WTC11 (cell line): ENCODE measurements around the gene RLF. TPM values are rescaled to one million over a fixed set of nuclear protein-coding genes. Genes with fewer than 3 reads are reported as not detected.
A peak's percentile ranks its signal among the peaks of the same experiment; 100 is the strongest.

ENCODE experiments used
- ATAC-seq: fragments of 200-7000 bp; cut with Tn5 transposase; 2 replicates; pipeline ENCODE4 v1.10.0; 2021; ENCODE audit warnings: mild to moderate bottlenecking, moderate library complexity
- CTCF ChIA-PET: fragments of 300-600 bp; sonication (Branson Sonifier 250); formaldehyde crosslinking; loops from one replicate; lab custom pipeline; 2021; ENCODE audit warnings: antibody characterized with exemption; lab: Charles Lee
- POLR2A ChIA-PET: fragments of 350-600 bp; sonication (Branson Sonifier 250); formaldehyde crosslinking; loops from one replicate; lab custom pipeline; 2021; ENCODE audit warnings: antibody characterized with exemption; lab: Charles Lee
- DNase-seq: peaks from one replicate; pipeline ENCODE4 v3.0.0; 2021; ENCODE audit warnings: low spot score
- H3K27ac Mint-ChIP-seq: 2 replicates; pipeline ENCODE4 v1.8.0; 2021; ENCODE audit warnings: mixed read lengths
- H3K27me3 Mint-ChIP-seq: 2 replicates; pipeline ENCODE4 v1.8.0; 2021; ENCODE audit warnings: low read depth, mild to moderate bottlenecking, moderate library complexity, mixed read lengths
- H3K36me3 Mint-ChIP-seq: 2 replicates; pipeline ENCODE4 v1.8.0; 2021; ENCODE audit warnings: mixed read lengths
- H3K4me1 Mint-ChIP-seq: 2 replicates; pipeline ENCODE4 v1.8.0; 2022; ENCODE audit warnings: mixed read lengths
- H3K4me3 Mint-ChIP-seq: 2 replicates; pipeline ENCODE4 v1.8.0; 2021; ENCODE audit warnings: mild to moderate bottlenecking, moderate library complexity, mixed read lengths
- H3K9me3 Mint-ChIP-seq: 2 replicates; pipeline ENCODE4 v1.8.0; 2021; ENCODE audit warnings: mixed read lengths
- AFF4 ChIP-seq: sonication (generic); formaldehyde crosslinking; IDR thresholded peaks from 2 replicates; pipeline ENCODE4 v1.8.1; 2023; ENCODE audit warnings: mild to moderate bottlenecking, missing genetic modification reagents, borderline replicate concordance
- ATF1 ChIP-seq: sonication (generic); formaldehyde crosslinking; IDR thresholded peaks from 2 replicates; pipeline ENCODE4 v1.8.1; 2023; ENCODE audit warnings: mild to moderate bottlenecking, moderate library complexity, missing genetic modification reagents
- CDX4 ChIP-seq: fragments of 250-450 bp; sonication (Bioruptor Pico); IDR thresholded peaks from 2 replicates; pipeline ENCODE4 v1.9.0; 2021; ENCODE audit warnings: moderate library complexity, mild to moderate bottlenecking, inconsistent platforms, borderline replicate concordance
- ELF4 ChIP-seq: sonication (generic); formaldehyde crosslinking; IDR thresholded peaks from 2 replicates; pipeline ENCODE4 v1.8.1; 2022; ENCODE audit warnings: low read depth, mild to moderate bottlenecking, moderate library complexity, missing genetic modification reagents
- ESRRA ChIP-seq: sonication (generic); formaldehyde crosslinking; IDR thresholded peaks from 2 replicates; pipeline ENCODE4 v1.8.1; 2022; ENCODE audit warnings: mild to moderate bottlenecking, missing genetic modification reagents, borderline replicate concordance
- GABPB1 ChIP-seq: sonication (generic); formaldehyde crosslinking; IDR thresholded peaks from 2 replicates; pipeline ENCODE4 v1.8.1; 2023; ENCODE audit warnings: mild to moderate bottlenecking, missing genetic modification reagents
- IRF2 ChIP-seq: sonication (generic); formaldehyde crosslinking; IDR thresholded peaks from 2 replicates; pipeline ENCODE4 v1.8.0; 2022; ENCODE audit warnings: low read depth, missing genetic modification reagents, borderline replicate concordance
- JUN ChIP-seq: sonication (generic); formaldehyde crosslinking; IDR thresholded peaks from 2 replicates; pipeline ENCODE4 v1.8.0; 2023; ENCODE audit warnings: mild to moderate bottlenecking, missing genetic modification reagents
- KAT7 ChIP-seq: sonication (generic); formaldehyde crosslinking; IDR thresholded peaks from 2 replicates; pipeline ENCODE4 v1.8.1; 2023; ENCODE audit warnings: missing genetic modification reagents, mild to moderate bottlenecking, borderline replicate concordance
- MLX ChIP-seq: sonication (generic); formaldehyde crosslinking; IDR thresholded peaks from 2 replicates; pipeline ENCODE4 v1.8.1; 2023; ENCODE audit warnings: mild to moderate bottlenecking, missing genetic modification reagents, moderate library complexity
- MXD4 ChIP-seq: fragments of 250-450 bp; sonication (Bioruptor Pico); IDR thresholded peaks from 2 replicates; pipeline ENCODE4 v1.8.0; 2021; ENCODE audit warnings: mild to moderate bottlenecking, moderate library complexity, borderline replicate concordance
- NFYB ChIP-seq: sonication (generic); formaldehyde crosslinking; conservative IDR thresholded peaks from 2 replicates; pipeline ENCODE4 v1.8.0; 2022; ENCODE audit warnings: low read depth, missing genetic modification reagents
- PRRX2 ChIP-seq: fragments of 250-450 bp; sonication (Bioruptor Pico); IDR thresholded peaks from 2 replicates; pipeline ENCODE4 v1.8.0; 2021; ENCODE audit warnings: mild to moderate bottlenecking
- SMAD4 ChIP-seq: sonication (generic); formaldehyde crosslinking; IDR thresholded peaks from 2 replicates; pipeline ENCODE4 v1.8.0; 2022; ENCODE audit warnings: mild to moderate bottlenecking, missing genetic modification reagents
- SOX15 ChIP-seq: fragments of 250-450 bp; sonication (Bioruptor Pico); IDR thresholded peaks from 2 replicates; pipeline ENCODE4 v1.9.0; 2021; ENCODE audit warnings: mild to moderate bottlenecking
- USF1 ChIP-seq: sonication (generic); formaldehyde crosslinking; IDR thresholded peaks from 2 replicates; pipeline ENCODE4 v1.8.0; 2022; ENCODE audit warnings: mild to moderate bottlenecking, missing genetic modification reagents
- USF2 ChIP-seq: sonication (generic); formaldehyde crosslinking; IDR thresholded peaks from 2 replicates; pipeline ENCODE4 v1.8.1; 2023; ENCODE audit warnings: mild to moderate bottlenecking, missing genetic modification reagents, moderate library complexity
- ZNF232 ChIP-seq: sonication (generic); formaldehyde crosslinking; IDR thresholded peaks from 2 replicates; pipeline ENCODE4 v1.8.0; 2022; ENCODE audit warnings: mild to moderate bottlenecking, missing genetic modification reagents
- ZNF396 ChIP-seq: fragments of 250-450 bp; sonication (Bioruptor Pico); IDR thresholded peaks from 2 replicates; pipeline ENCODE4 v1.8.0; 2021; ENCODE audit warnings: mild to moderate bottlenecking, moderate library complexity, borderline replicate concordance
- ZNF425 ChIP-seq: fragments of 250-450 bp; sonication (Bioruptor Pico); conservative IDR thresholded peaks from 2 replicates; pipeline ENCODE4 v1.9.0; 2021; ENCODE audit warnings: mild to moderate bottlenecking
- total RNA-seq: library from RNA; stranded (reverse); gene quantifications from 3 replicates; pipeline ENCODE4 v1.2.3, GENCODE V29; 2021
- TF ChIP-seq, protein P1 (sequence below): sonication (generic); formaldehyde crosslinking; IDR thresholded peaks from 2 replicates; pipeline ENCODE4 v1.8.0; 2022; ENCODE audit warnings: mild to moderate bottlenecking, missing genetic modification reagents
- TF ChIP-seq, protein P2 (sequence below): fragments of 200-600 bp; IDR thresholded peaks from 2 replicates; pipeline ENCODE4 v1.8.0; 2022; ENCODE audit warnings: antibody characterized with exemption

The RLF gene
- total RNA-seq, 1 experiment from 2014 or later, result 18.5 TPM

DNA sequence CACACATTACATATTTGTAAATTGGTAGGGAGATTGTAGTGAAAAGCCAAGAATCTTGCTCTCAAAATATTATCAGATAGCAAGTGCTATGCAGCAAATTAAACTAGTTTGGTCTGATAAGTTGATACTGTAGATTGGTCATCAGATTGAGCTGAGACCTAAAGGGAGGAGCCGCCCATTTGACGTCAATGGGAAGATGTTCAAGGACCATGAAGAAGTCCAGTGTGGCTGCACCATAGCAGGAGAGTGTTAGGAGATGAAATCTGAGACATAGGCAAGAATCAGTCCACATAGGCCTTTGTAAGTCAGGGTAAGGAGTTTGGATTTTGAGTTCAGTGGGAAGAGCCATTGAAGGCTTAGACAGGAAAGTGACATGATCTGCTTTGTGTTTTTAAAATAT, 113.1 kb downstream of the RLF start (continued):
- no peak for TF ChIP-seq ATF1 (CRISPR knock-in tag)
- TF ChIP-seq SMAD4 (CRISPR knock-in tag), result no peak
- no peak for TF ChIP-seq CDX4 (CRISPR knock-in tag)
- TF ChIP-seq KAT7 (CRISPR knock-in tag), result no peak
- TF ChIP-seq ZNF396 (CRISPR knock-in tag), result no peak
- TF ChIP-seq ZNF425 (CRISPR knock-in tag), result no peak
- no peak for TF ChIP-seq PRRX2
- no peak for TF ChIP-seq ESRRA (CRISPR knock-in tag)

DNA sequence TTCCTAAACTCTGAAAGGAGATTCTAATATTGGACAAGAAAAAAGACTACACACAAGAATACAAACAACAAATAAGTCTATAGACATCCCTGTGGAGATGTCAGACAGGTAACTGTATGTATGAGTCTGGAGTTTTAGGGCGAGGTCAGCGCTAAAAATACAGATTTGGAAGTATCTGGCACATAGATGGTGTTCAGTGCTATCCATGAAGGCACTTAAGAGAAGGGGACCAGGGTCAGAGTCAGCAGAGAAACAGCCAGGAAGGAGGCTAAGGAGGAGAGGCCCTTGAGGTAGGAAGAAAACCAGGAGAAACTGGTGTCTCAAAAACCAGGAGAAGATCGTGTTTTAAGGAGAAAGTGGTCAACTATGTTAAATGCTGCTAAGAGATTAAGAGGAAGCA, 114.9 kb downstream of the RLF start:
- H3K4me1 Mint-ChIP-seq, result no peaks in the 10 kb centered on the region; the same call in 1 of the 2 replicates
- ChIA-PET CTCF (interaction anchor here (1.1 kb wide), 1 partner anchor 39 kb away, joined by 4 read pairs; no protein-coding TSS in a partner anchor), POLR2A (no interaction called here)
- no peak for DNase-seq
- no peaks in the 10 kb centered on the region for H3K9me3 Mint-ChIP-seq
- no peak for ATAC-seq
- peak overlapping the region; percentile 85 for H3K27ac Mint-ChIP-seq
- H3K4me3 Mint-ChIP-seq, result no peak overlapping the region
- no peaks in the 10 kb centered on the region for H3K27me3 Mint-ChIP-seq
- H3K36me3 Mint-ChIP-seq, result peaks cover 20% of the 10 kb centered on the region
- TF ChIP-seq MXD4 (CRISPR knock-in tag) (no peak), USF1 (CRISPR knock-in tag) (no peak), SOX15 (no peak), JUN (CRISPR knock-in tag) (no peak), GABPB1 (CRISPR knock-in tag) (no peak), USF2 (CRISPR knock-in tag) (no peak), ELF4 (no peak), MLX (no peak), NFYB (CRISPR knock-in tag) (no peak), ZNF232 (CRISPR knock-in tag) (no peak), IRF2 (CRISPR knock-in tag) (no peak), AFF4 (CRISPR knock-in tag) (no peak)
- TF ChIP-seq, protein P1, sequence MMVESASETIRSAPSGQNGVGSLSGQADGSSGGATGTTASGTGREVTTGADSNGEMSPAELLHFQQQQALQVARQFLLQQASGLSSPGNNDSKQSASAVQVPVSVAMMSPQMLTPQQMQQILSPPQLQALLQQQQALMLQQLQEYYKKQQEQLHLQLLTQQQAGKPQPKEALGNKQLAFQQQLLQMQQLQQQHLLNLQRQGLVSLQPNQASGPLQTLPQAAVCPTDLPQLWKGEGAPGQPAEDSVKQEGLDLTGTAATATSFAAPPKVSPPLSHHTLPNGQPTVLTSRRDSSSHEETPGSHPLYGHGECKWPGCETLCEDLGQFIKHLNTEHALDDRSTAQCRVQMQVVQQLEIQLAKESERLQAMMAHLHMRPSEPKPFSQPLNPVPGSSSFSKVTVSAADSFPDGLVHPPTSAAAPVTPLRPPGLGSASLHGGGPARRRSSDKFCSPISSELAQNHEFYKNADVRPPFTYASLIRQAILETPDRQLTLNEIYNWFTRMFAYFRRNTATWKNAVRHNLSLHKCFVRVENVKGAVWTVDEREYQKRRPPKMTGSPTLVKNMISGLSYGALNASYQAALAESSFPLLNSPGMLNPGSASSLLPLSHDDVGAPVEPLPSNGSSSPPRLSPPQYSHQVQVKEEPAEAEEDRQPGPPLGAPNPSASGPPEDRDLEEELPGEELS, result no peak
- TF ChIP-seq, protein P2, sequence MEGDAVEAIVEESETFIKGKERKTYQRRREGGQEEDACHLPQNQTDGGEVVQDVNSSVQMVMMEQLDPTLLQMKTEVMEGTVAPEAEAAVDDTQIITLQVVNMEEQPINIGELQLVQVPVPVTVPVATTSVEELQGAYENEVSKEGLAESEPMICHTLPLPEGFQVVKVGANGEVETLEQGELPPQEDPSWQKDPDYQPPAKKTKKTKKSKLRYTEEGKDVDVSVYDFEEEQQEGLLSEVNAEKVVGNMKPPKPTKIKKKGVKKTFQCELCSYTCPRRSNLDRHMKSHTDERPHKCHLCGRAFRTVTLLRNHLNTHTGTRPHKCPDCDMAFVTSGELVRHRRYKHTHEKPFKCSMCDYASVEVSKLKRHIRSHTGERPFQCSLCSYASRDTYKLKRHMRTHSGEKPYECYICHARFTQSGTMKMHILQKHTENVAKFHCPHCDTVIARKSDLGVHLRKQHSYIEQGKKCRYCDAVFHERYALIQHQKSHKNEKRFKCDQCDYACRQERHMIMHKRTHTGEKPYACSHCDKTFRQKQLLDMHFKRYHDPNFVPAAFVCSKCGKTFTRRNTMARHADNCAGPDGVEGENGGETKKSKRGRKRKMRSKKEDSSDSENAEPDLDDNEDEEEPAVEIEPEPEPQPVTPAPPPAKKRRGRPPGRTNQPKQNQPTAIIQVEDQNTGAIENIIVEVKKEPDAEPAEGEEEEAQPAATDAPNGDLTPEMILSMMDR, result no peak
